GM10266 (cell line): Measurements from ENCODE around the gene ERF.
A peak's percentile ranks its signal among the peaks of the same experiment; 100 is the strongest.

Source experiments
- DNase-seq: peaks from one replicate; pipeline ENCODE4 v3.0.0; 2012; ENCODE audit errors: extremely low spot score
- CTCF ChIP-seq: IDR thresholded peaks from 2 replicates; pipeline ENCODE4 v1.5.1; 2012; ENCODE audit warnings: mild to moderate bottlenecking, low read depth; ENCODE audit not compliant: control insufficient read depth, insufficient read depth; ENCODE audit errors: missing control alignments

The ERF gene

GRCh38 chr19:42247640-42248199 lies 7.2 kb downstream of the ERF start:
- TF ChIP-seq CTCF: no peak
- no peak for DNase-seq

- DNase-seq: no peak
- TF ChIP-seq CTCF: no peak
Measured at GRCh38 chr19:42246922-42247639, 7.8 kb downstream of the ERF start.

- DNase-seq: no peak
- no peak for TF ChIP-seq CTCF
Measured at GRCh38 chr19:42246143-42246921, 8.6 kb downstream of the ERF start.

- DNase-seq: no peak
- no peak for TF ChIP-seq CTCF
Measured at GRCh38 chr19:42245231-42245630, 9.7 kb downstream of the ERF start.

- TF ChIP-seq CTCF: peak; percentile 82
- peak; percentile 90 for DNase-seq
Measured at GRCh38 chr19:42244347-42245220, 10.3 kb downstream of the ERF start.

- no peak for TF ChIP-seq CTCF
- DNase-seq: peak; percentile 94
Measured at GRCh38 chr19:42242512-42243409, 12.2 kb downstream of the ERF start, which contains the start of gene GSK3A. TSS of gene GSK3A (minus strand) at chr19:42242602. CDS start at chr19:42242465, 137 bp downstream.
